HG03039 (cell line): ENCODE data around the gene PWWP2A.

Experiments used
- ATAC-seq: cut with Tn5 transposase; IDR thresholded peaks from one replicate; pipeline ENCODE4 v1.9.1; 2021; ENCODE audit warnings: mild to moderate bottlenecking, moderate library complexity; ENCODE audit not compliant: unreplicated experiment

Gene PWWP2A

DNA sequence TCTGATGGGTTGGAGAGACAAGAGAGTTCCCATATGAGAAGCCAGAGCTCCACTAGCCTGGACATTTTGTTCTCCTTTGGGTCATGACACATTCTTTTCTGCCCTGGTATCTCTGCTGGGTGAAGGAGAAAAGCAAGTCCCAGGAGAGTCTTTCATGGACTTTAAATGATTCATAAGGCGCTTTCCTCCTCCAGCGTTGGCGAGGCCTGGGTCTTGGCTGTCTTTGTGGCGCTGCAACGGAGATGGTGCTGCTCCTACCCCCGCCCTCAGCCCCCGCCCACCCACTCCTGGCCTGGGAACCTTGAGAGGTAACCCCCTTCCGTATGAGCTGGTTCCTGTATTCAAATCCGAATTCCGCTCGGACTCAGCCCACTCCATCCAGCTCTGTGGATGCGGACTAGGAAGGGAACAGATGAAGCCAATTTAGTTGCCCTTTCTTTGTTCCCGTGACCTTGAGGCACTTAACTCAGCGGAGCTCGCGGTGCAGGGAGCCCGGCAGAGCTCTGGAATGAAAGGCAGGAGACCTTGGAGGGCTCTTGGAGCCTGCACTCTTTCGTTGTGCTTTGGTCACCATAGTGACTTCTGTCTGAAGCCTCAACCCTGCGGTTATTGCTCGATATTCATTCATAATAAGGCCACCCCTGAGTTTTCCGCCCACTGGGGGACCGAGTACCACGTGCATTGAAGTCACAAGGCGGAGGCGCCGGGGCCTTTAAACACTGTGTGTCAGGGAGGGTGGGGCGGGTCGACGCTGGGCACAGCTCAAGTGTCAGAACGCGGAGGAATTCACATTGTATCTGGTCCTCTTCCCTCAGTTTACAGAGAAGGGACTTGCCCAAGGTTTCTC, 14.0 kb upstream of the PWWP2A start:
- no peak for ATAC-seq

- ATAC-seq: no peak
These were observed 10.6 kb upstream of the PWWP2A start for GRCh38 chr5:160129841-160130240.

DNA sequence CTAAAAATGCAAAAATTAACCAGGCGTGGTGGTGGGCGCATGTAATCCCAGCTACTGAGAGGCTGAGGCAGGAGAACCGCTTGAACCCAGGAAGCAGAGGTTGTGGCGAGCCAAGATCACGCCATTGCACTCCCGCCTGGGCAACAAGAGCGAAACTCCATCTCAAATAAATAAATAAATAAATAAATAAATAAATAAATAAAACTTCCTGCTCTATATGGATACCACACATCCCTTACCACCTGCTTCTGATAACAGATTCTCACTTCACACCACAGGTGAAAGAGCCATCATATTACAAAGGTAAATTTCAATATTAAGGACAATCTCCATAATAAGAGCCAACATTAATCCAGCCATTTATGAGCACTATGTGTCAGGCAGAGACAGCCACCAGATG, 9.4 kb upstream of the PWWP2A start:
- ATAC-seq: no peak

DNA sequence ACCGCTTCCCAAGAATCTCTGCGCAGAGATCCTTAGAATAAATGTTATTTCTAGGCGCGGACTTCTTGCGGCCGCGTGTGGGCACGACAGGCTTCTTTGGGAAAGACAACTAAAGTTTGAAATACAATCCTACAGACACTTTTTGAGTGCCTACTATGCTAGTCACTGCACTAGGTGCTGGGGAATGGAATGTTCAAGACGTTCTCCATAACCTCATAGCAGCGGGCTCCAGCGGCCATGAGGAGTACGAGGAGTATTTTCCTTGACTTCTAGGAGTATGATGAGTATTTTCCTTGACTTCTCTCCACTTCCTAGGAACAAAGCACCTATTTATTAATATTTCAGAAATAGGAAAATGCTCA, 636 bp upstream of the PWWP2A start:
- no peak for ATAC-seq

DNA sequence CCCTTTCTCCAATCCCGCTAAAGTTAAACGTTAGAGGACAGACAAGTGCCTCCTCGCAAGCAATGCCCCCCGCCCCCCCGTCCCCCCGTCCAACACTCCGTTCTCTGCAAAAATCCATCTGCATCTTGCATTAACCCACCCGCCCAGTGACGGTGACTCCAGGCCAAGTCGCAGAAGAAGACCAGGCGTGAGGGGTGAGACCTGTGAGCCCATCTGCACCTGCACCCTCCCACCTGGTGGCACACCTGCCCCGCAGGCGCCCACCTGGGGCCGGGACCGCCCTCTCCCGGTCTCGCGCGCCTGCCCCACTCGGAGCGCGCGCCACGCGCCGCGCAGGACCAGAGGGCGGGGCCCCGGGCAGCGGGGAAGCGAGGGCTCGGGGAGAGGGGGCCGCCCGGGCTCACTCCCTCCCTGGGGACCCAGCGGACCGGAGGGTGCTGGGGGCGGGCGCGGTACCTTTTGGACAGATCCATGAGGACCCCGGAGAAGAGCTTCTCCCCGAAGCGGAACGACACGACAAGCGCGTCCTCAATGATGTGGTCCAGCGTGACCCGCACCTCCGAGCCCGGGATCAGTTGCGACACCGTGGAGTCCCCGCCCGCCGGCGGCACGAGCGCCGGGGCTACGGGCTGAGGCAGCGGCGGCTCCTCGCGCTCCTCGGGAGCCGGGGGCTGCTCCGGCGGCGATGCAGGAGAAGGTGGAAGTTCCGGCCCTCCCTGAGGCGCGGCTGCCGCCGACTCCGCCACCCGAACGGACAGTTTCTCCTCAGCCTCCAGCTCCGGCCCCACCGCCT, 705 bp downstream of the PWWP2A start:
- ATAC-seq: peak; percentile 27

DNA sequence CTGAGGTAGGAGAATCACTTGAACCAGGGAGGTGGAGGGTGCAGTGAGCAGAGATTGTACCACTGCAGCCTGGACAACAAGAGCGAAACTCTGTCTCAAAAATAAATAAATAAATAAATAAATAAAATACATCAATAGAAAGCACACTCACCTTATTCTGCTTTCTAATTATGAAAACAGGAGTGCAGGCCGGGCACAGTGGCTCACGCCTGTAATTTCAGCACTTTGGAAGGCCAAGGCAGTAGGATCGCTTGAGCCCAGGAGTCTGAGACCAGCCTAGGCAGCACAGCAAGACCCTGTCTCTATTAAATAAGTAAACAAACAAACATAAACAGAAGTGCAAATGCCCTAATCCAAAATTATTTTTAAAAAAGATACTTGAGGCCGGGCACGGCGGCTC, 2.3 kb downstream of the PWWP2A start:
- no peak for ATAC-seq

- ATAC-seq: no peak
These were observed 11.1 kb downstream of the PWWP2A start for GRCh38 chr5:160108124-160108523.

DNA sequence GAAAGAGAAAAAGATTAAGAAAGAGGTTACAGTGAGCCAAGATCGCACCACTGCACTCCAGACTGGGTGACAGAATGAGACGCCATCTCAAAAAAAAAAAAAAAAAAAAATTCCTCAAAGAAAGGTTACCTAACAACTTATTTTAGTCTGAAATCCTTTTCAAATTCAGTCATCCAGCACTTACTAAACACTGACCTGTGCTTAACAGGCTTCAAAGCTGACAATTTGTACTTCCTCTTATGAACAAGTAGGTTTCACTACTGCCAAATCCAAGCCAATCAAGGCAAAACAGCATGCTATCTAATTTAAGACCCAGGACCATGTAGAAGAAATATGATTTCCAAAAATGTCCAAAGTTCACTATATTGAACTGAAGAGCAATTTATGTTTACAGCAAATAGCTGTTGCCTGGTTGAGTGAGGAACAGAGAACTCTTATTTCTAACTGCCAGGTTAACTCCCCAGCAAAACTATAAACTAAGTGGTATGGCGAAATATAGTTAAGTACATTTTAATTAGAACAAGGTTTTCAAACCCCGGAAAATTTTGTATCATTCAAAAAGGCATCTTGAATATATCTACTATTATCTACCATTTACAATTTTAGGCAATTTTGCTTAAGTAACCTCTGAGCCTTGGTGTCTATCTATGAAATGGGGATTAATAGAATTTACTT, 13.4 kb downstream of the PWWP2A start:
- ATAC-seq: peak; percentile 68

GRCh38 chr5:160097991-160098390, 21.3 kb downstream of the PWWP2A start:
- no peak for ATAC-seq

DNA sequence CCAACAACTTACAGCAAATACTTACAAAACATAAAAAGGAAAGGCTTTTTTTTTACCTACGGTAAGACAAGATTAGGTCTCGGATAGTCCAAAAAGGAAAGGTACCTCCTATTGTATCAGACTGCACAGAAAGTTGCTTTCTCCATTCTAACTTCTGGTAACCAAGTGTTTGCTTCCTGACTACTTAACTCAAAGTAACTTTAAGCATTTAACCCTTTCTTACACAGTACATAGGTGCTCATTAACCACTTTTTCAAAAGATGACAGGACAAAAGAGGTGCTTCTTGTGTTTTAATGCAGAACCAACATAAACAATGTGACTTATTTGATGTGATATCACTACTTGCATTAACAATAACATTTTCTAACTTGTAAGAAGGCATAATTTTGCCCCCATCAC, 23.1 kb downstream of the PWWP2A start:
- no peak for ATAC-seq

DNA sequence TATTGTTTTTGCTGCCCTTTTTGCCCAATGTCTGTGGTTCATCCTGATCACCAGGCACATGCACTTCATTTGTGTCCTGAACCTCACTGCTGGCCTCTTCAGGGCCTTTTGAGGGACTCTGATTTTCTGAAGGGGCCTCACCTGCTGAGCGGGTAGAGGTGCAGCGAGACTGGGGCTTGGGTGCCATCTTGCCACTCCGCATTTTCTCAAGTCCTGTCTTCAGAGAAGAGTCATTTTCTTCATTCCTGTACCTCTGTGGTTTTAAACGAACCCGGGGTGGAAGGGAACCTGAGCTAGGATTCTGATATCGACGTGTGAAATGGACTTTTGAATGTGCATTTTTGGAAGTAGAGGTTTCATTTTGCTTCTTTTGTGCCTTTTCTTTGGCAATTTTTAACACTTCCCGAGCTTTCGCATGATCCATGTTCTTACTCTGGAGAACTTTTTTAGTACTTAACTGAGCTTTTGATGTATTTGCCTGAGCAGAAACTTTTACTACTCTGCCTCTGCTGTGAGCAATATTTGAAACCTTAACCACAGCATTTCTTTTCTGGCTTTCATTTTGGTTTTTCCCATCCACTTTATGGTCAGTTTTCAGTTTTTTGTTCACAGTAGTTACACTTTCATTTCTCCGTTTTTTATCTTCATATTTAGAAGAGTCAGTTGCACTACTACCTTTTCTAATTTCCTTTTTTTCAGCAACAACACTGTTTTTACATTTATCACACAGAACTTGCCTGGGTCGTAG, 26.1 kb downstream of the PWWP2A start:
- ATAC-seq: peak; percentile 59

DNA sequence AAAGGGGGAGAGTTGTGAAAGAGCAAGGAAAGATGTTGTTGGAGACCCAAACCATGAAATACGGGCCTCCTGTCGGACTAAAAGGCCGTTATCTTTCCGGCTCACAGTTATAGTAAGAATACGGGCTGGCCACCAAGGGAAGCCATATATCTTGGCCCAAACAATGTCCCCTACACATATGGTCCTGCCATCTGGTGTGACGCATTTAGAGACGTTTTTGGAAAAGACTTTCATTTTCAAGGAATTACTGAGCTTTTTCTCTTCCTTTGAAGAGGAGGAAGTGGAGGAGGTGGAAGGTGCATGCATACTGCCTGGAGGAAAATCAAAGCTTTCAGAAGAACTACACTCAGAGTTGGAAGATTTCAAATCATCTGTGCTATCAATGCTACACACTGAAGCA, 26.7 kb downstream of the PWWP2A start:
- no peak for ATAC-seq

DNA sequence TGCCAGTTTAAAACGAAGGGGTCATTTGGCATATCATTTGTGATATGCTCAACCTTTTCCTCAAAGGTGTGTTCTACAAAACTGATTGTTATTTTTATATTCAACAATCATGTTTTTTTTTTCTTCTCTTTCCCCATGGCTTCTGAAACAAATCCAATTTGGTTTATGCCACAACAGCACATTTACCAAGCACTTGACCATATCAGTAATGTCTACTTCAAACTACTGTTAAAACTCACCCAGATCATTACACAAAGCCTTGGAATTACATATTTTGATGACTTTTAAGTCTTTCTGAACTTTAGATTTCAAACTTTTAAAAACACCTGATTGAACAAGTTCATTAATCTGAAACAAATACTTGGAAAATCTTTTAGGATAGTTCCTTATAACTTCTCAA, 29.2 kb downstream of the PWWP2A start:
- no peak for ATAC-seq

GRCh38 chr5:160089531-160089930, 29.7 kb downstream of the PWWP2A start:
- no peak for ATAC-seq

GRCh38 chr5:160088805-160089204, 30.4 kb downstream of the PWWP2A start:
- no peak for ATAC-seq

DNA sequence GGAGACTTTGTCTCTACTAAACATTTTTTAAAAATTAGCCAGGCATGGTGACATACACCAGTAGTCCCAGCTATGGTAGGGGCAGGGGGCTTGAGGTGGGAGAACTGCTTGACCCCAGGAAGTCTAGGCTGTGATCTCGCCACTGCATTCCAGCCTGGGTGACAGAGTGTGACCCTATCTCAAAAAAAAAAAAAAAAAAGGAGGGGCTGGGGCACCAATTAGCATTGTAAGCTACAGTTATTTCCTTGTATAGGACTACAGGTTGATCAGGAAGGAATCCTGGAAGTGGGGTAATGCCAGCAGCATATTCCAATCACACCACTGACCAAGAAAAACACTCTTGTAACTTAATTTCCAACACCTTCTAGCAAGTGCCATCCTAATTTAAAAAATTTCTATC, 32.1 kb downstream of the PWWP2A start:
- no peak for ATAC-seq

DNA sequence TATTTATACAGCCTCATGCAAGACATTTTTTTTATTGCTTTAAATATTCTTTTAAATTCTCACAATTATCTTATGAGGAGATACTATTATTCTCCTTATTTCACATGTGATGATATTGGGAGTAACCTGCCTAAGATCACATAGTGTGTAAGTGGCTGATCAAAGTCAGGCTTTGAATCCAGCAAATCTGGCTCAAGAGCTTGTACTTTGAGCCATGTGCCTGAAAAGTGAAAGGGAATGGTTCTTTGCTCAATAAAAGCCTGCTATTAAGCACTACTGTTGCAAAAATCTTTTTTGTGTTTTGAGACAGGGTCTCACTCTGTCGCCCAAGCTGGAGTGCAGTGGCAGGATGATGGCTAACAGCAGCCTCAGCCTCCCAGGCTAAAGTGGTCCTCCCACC, 35.1 kb downstream of the PWWP2A start:
- no peak for ATAC-seq

GRCh38 chr5:160083501-160083900, 35.7 kb downstream of the PWWP2A start:
- ATAC-seq: no peak

GRCh38 chr5:160082614-160083500, 36.4 kb downstream of the PWWP2A start:
- no peak for ATAC-seq

GRCh38 chr5:160081495-160081894, 37.8 kb downstream of the PWWP2A start:
- no peak for ATAC-seq
